Activated CD8-positive, alpha-beta T cell treated with anti-CD3 and anti-CD28 coated beads for 36 hours (primary cell): ENCODE measurements around the gene CA9. TPM values are rescaled to one million over a fixed set of nuclear protein-coding genes. Genes with fewer than 3 reads are reported as not detected.
"Not testable (repeated sequence)": the region's sequence is repeated elsewhere in the genome, so short reads cannot be mapped to it uniquely, and the experiment has no call there.

ENCODE experiments used
- ATAC-seq: fragments of 200-7000 bp; cut with Tn5 transposase; one replicate; pipeline ENCODE4 v1.10.0; 2021; ENCODE audit warnings: mild to moderate bottlenecking, moderate library complexity
- CTCF ChIA-PET: fragments of 350-600 bp; sonication (Branson Sonifier 250); formaldehyde crosslinking; loops from one replicate; lab custom pipeline; 2021; ENCODE audit warnings: antibody characterized with exemption; lab: Charles Lee
- POLR2A ChIA-PET: fragments of 350-600 bp; sonication (Branson Sonifier 250); formaldehyde crosslinking; loops from one replicate; lab custom pipeline; 2021; ENCODE audit warnings: antibody characterized with exemption; lab: Charles Lee
- DNase-seq: peaks from one replicate; pipeline ENCODE4 v3.0.0-alpha.2; 2020
- H3K27ac Mint-ChIP-seq: one replicate; pipeline ENCODE4 v1.8.0; 2021; ENCODE audit warnings: mild to moderate bottlenecking, mixed read lengths
- H3K27me3 Mint-ChIP-seq: one replicate; pipeline ENCODE4 v1.8.0; 2021; ENCODE audit warnings: mixed read lengths
- H3K36me3 Mint-ChIP-seq: one replicate; pipeline ENCODE4 v1.8.0; 2021; ENCODE audit warnings: low read depth, mixed read lengths
- H3K4me1 Mint-ChIP-seq: one replicate; pipeline ENCODE4 v1.8.0; 2021; ENCODE audit warnings: low read depth, mixed read lengths
- H3K4me3 Mint-ChIP-seq: one replicate; pipeline ENCODE4 v1.8.0; 2021; ENCODE audit warnings: mild to moderate bottlenecking, moderate library complexity, mixed read lengths
- H3K9me3 Mint-ChIP-seq: one replicate; pipeline ENCODE4 v1.8.0; 2021; ENCODE audit warnings: mixed read lengths
- CTCF ChIP-seq: fragments of 200-600 bp; IDR thresholded peaks from one replicate; pipeline ENCODE4 v1.8.0; 2022; ENCODE audit warnings: antibody characterized with exemption, mild to moderate bottlenecking
- intact Hi-C: fragments of 100-400 bp; cut with micrococcal nuclease; formaldehyde crosslinking; loops from one replicate; pipeline ENCODE4 v1.10.0; 2022
- total RNA-seq, 2 experiments: library from RNA; stranded (reverse); gene quantifications; one replicate each; pipeline ENCODE4 v1.2.3, GENCODE V29; 2021

Gene CA9
- total RNA-seq, 2 experiments from 2014 or later, result 4.5 to 4.9 TPM

GRCh38 chr9:35635730-35636129 lies 38.0 kb upstream of the CA9 start:
- H3K27me3 Mint-ChIP-seq, result no peaks in the 10 kb centered on the region
- ATAC-seq (no peak), DNase-seq (no peak)
- H3K27ac Mint-ChIP-seq, result peak overlapping the region; percentile 80
- ChIA-PET POLR2A (interaction anchor here (1.2 to 2.1 kb wide), 2 partner anchors 12 to 16 kb away, joined by 3 to 13 read pairs; no protein-coding TSS in a partner anchor), CTCF (interaction anchor here (1.0 to 2.7 kb wide), 5 partner anchors 12 to 25 kb away, joined by 3 to 11 read pairs (median 8); no protein-coding TSS in a partner anchor)
- intact Hi-C loops, result no loop called here
- H3K9me3 Mint-ChIP-seq, result peaks cover 6% of the 10 kb centered on the region
- TF ChIP-seq CTCF, result no peak
- H3K4me1 Mint-ChIP-seq, result peaks cover 57% of the 10 kb centered on the region
- no peak overlapping the region for H3K4me3 Mint-ChIP-seq
- H3K36me3 Mint-ChIP-seq, result peaks cover 14% of the 10 kb centered on the region

- intact Hi-C loops, result no loop called here
- POLR2A ChIA-PET, result interaction anchor here (0.6 to 2.1 kb wide), 3 partner anchors 12 to 28 kb away, joined by 3 to 13 read pairs (median 3); no protein-coding TSS in a partner anchor
- no peaks in the 10 kb centered on the region for H3K27me3 Mint-ChIP-seq
- DNase-seq (no peak), ATAC-seq (no peak)
- H3K36me3 Mint-ChIP-seq, result peaks cover 18% of the 10 kb centered on the region
- peak overlapping the region; percentile 80 for H3K27ac Mint-ChIP-seq
- no peak overlapping the region for H3K4me3 Mint-ChIP-seq
- TF ChIP-seq CTCF, result no peak
- CTCF ChIA-PET, result interaction anchor here (0.7 to 2.7 kb wide), 5 partner anchors 10 to 25 kb away, joined by 3 to 11 read pairs (median 8); no protein-coding TSS in a partner anchor
- H3K9me3 Mint-ChIP-seq, result peaks cover 6% of the 10 kb centered on the region
- peaks cover 63% of the 10 kb centered on the region for H3K4me1 Mint-ChIP-seq
These were observed 37.4 kb upstream of the CA9 start for GRCh38 chr9:35636135-35636876.

- H3K9me3 Mint-ChIP-seq, DNase-seq, ATAC-seq, H3K4me3 Mint-ChIP-seq, intact Hi-C loops, H3K27me3 Mint-ChIP-seq: not testable (repeated sequence)
- ChIA-PET POLR2A (interaction anchor here (0.6 to 2.1 kb wide), 2 partner anchors 17 to 28 kb away, joined by 3 to 13 read pairs; no protein-coding TSS in a partner anchor), CTCF (interaction anchor here (0.7 to 2.7 kb wide), 3 partner anchors 9 to 26 kb away, joined by 4 to 11 read pairs (median 10); no protein-coding TSS in a partner anchor)
- H3K27ac Mint-ChIP-seq, result peak overlapping the region; percentile 80
- peaks cover 67% of the 10 kb centered on the region for H3K4me1 Mint-ChIP-seq
- peaks cover 22% of the 10 kb centered on the region for H3K36me3 Mint-ChIP-seq
These were observed 36.9 kb upstream of the CA9 start for GRCh38 chr9:35636877-35637246.

GRCh38 chr9:35637427-35637955 lies 36.2 kb upstream of the CA9 start:
- peaks cover 22% of the 10 kb centered on the region for H3K36me3 Mint-ChIP-seq
- H3K4me3 Mint-ChIP-seq, intact Hi-C loops, ATAC-seq, H3K27me3 Mint-ChIP-seq, DNase-seq, H3K9me3 Mint-ChIP-seq: not testable (repeated sequence)
- peak overlapping the region; percentile 48 for H3K27ac Mint-ChIP-seq
- POLR2A ChIA-PET, result interaction anchor here (1.6 to 1.8 kb wide), 2 partner anchors 9 to 10 kb away, joined by 3 to 4 read pairs; no protein-coding TSS in a partner anchor
- CTCF ChIA-PET, result interaction anchor here (1.1 to 3.4 kb wide), 2 partner anchors 8 to 12 kb away, joined by 3 to 15 read pairs; no protein-coding TSS in a partner anchor
- peaks cover 67% of the 10 kb centered on the region for H3K4me1 Mint-ChIP-seq

GRCh38 chr9:35638751-35639150 lies 35.0 kb upstream of the CA9 start:
- intact Hi-C loops, H3K27me3 Mint-ChIP-seq, H3K9me3 Mint-ChIP-seq: not testable (repeated sequence)
- peak; percentile 52 for DNase-seq
- H3K4me3 Mint-ChIP-seq, result peak overlapping the region; percentile 32
- POLR2A ChIA-PET, result interaction anchor here (0.6 to 1.8 kb wide), 5 partner anchors 9 to 477 kb away, joined by 3 to 5 read pairs (median 4); partner anchors contain the start of gene UNC13B
- ATAC-seq, result peak; percentile 57
- H3K36me3 Mint-ChIP-seq, result peaks cover 27% of the 10 kb centered on the region
- CTCF ChIA-PET, result interaction anchor here (0.7 to 3.4 kb wide), 9 partner anchors 9 to 39 kb away, joined by 3 to 15 read pairs (median 5); partner anchors contain the start of genes CD72 and SIT1
- H3K27ac Mint-ChIP-seq, result peak overlapping the region; percentile 96
- peaks cover 75% of the 10 kb centered on the region for H3K4me1 Mint-ChIP-seq

GRCh38 chr9:35639225-35639624 lies 34.5 kb upstream of the CA9 start:
- intact Hi-C loops, H3K27me3 Mint-ChIP-seq, H3K9me3 Mint-ChIP-seq, DNase-seq: not testable (repeated sequence)
- peaks cover 76% of the 10 kb centered on the region for H3K4me1 Mint-ChIP-seq
- H3K4me3 Mint-ChIP-seq, result peak overlapping the region; percentile 48
- POLR2A ChIA-PET, result interaction anchor here (1.0 to 1.8 kb wide), 5 partner anchors 8 to 20 kb away, joined by 3 to 5 read pairs (median 4); partner anchors contain the start of gene SIT1
- ATAC-seq, result peak; percentile 88
- CTCF ChIA-PET, result interaction anchor here (0.8 to 3.4 kb wide), 8 partner anchors 9 to 36 kb away, joined by 3 to 15 read pairs (median 7); partner anchors contain the start of genes CD72 and SIT1
- H3K36me3 Mint-ChIP-seq, result peaks cover 28% of the 10 kb centered on the region
- H3K27ac Mint-ChIP-seq, result peak overlapping the region; percentile 96
